OCI-LY1 (cell line): ENCODE data around the gene SNRNP70.

ENCODE experiments used
- CTCF ChIP-seq: fragments of 200-600 bp; sonication (generic), shearing (Covaris generic); IDR thresholded peaks from 2 replicates; pipeline ENCODE4 v1.5.1; 2017; ENCODE audit warnings: mild to moderate bottlenecking, antibody characterized with exemption, low read length, moderate library complexity, mixed read lengths
- EZH2 ChIP-seq: fragments of 200-600 bp; sonication (generic), shearing (Covaris generic); IDR thresholded peaks from 2 replicates; pipeline ENCODE4 v1.8.0; 2017; ENCODE audit warnings: borderline replicate concordance, mixed run types, mild to moderate bottlenecking, antibody characterized with exemption, low read length, moderate library complexity, mixed read lengths

GRCh38 chr19:49116544-49116943 lies 31.3 kb downstream of the SNRNP70 start:
- no peak for TF ChIP-seq CTCF
- no peak for TF ChIP-seq EZH2
